Right renal pelvis (tissue), 4 donors: ENCODE data around the gene ATP9B. TPM values are rescaled to one million over a fixed set of nuclear protein-coding genes. Genes with fewer than 3 reads are reported as not detected.
"Not testable (repeated sequence)": the region's sequence is repeated elsewhere in the genome, so short reads cannot be mapped to it uniquely, and the experiment has no call there.

Experiments used
- DNase-seq, 4 donors: peaks; one replicate each; pipeline ENCODE4 v3.0.0-alpha.2; 2013; ENCODE audit warnings: low read depth in 4 of 4, low spot score in 3 of 4, missing footprints in 1 of 4
- polyA plus RNA-seq, 4 donors: library from polyadenylated mRNA; unstranded; fragments of 120-200 nt; gene quantifications; one replicate each; pipeline ENCODE4 v1.2.1, GENCODE V29; 2013; ENCODE audit not compliant: insufficient read length in 4 of 4

ATP9B gene
- polyA plus RNA-seq, 4 donors = 29.0 to 39.0 (median 31.5) TPM

DNA sequence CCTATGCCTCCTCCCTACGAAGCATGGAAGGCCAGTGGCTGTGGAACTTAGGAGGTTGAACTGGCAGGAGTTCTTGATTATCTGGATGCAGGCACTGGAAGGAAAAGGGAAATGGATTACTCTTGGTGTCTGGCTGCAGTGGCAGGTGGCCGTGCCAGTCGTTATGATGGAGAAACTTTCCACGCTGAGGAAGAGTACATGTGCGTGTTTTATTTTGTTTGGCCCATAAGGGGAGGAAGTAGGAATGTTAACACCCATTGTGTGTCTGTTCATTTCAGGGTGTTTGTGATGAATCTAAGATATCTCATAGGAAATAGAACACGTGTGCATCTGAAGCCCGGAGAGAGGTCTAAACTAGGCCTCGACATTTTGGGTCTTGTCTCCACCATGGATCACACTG lies 203.7 kb downstream of the ATP9B start:
- no peak for DNase-seq

DNA sequence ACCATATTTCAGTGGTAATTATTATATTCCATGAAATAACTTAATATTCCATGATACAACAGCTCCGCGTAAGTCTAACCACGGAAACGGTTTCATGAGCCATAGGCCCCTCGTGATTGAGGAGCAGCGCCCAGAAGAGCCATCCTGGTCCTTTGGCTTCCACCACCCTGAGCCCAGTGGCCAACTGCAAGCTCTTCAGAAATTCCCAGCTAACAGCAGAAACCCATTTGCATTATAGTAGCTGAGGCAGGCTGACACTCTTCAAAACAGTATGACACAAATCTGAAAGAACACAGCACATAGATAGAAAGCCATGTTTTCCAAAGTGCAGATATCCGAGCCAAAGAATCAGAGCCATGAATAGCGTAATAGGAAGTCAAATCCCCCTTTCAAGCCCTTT lies 205.6 kb downstream of the ATP9B start:
- no peak for DNase-seq

DNA sequence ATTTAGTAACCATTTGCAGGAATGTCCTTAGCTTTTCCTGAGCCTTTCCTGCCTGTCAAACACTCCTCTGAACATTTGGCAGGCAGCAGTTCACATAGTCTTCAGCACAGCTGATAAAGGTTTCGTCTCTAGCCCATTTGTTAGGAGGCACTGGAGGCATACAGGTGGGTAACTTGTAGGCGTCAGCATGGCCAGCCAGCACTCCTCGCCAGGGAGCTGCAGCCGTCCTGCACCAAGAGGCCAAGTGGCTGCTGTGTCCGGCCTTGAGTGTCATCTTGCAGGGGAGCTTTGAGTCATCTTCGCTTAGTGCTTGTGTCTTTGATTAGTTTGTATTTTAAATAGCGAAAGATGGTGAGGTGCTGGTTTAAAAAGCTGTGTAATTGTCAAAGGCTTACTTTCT lies 206.3 kb downstream of the ATP9B start:
- DNase-seq = no peak

DNA sequence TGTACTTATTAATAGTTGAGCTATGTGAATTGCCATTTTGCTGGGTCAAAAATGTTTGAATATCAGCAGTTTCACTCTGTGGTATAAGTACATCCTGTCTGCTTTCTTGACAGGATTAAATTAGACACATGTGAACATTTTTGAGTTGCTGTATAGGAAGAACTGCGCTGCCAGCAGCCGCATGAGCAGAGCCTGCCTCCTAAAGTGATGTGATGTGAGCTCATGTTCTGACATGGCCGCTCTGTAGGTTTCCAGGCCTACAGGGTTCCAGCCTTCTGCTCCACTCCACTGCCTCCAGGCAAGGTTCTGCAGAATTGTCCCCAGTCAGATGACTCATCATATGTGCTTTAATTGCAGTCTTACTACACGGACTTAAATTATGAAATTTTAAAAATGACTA lies 206.8 kb downstream of the ATP9B start:
- DNase-seq = no peak

DNA sequence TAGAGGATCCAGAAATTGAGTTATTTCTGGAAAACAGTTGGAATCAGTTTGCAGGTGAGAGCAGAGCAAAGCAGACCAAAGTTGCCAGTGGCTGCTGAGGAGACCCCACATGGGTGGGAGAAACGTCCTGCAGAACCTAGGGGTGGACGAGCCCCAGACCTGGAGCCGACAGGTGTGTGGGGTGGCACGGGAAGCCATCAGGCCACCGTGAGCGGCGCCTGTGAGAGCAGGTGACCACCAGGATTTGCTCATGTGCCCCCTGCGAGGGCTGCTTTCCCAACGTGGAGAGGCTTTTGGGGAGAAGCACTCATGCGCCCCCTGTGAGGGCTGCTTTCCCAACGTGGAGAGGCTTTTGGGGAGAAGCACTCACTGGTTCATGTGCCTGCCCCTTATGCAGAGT lies 209.7 kb downstream of the ATP9B start:
- no peak for DNase-seq

DNA sequence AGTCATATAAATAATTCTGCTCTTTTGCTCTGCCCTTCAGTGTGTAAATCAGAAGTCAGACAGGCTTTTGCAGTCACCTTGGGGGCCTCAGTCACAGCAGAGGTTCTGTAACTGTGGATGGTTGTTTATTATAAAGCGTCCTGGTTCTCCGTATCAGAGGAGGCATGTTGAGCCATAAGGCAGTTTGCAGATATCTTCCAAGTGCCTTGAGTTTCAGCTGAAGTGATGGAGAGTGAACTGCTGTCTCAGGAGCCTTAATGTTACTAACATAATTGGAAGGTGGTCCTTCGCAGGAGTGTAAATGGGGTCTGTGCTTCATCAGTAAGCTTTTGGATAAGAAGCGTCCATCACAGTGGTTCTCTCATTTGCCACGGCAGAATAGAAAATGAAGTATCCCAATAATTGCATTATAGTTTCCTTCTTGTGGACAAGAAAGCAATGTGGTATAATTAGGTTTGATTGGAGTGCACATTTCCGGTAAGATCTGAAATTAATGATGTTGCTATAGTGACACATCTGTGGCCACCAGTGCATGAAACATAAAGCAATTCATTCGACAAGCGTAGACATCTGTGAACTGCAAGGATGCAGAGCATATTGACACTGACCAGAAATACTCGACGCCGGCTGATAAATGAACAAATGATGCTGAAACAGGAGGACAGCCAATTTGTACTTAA lies 214.1 kb downstream of the ATP9B start:
- no peak for DNase-seq

DNA sequence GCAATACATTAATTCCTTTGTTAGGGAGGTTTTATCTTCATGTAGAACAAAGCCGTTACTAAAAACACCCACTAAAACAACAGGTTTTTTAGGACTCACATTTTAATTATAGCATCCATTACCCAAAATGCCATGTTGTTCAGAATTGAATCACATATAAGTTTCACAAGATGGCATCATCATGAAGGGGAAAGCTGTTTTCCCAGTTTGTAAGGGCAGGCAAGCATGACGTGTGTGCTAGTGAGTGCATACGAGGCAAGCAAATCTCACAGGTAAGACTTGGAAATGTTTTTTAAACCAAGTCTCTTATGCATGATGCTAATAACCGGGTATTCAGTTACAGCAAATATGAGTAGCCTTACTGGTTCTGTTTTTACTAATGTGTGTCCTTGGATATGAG lies 214.7 kb downstream of the ATP9B start:
- no peak for DNase-seq

DNA sequence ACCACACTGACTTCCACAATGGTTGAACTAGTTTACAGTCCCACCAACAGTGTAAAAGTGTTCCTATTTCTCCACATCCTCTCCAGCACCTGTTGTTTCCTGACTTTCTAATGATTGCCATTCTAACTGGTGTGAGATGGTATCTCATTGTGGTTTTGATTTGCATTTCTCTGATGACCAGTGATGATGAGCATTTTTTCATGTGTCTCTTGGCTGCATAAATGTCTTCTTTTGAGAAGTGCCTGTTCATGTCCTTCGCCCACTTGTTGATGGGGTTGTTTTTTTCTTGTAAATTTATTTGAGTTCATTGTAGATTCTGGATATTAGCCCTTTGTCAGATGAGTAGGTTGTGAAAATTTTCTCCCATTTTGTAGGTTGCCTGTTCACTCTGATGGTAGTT lies 216.0 kb downstream of the ATP9B start:
- DNase-seq = not testable (repeated sequence)

DNA sequence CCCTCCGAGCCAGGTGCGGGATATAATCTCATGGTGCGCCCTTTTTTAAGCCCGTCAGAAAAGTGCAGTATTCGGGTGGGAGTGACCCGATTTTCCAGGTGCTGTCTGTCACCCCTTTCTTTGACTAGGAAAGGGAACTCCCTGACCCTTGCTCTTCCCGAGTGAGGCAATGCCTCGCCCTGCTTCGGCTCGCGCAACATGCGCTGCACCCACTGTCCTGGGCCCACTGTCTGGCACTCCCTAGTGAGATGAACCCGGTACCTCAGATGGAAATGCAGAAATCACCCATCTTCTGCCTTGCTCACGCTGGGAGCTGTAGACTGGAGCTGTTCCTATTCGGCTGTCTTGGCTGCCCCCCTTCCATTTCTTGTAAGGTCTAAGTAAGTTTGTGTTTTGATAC lies 221.2 kb downstream of the ATP9B start:
- DNase-seq = not testable (repeated sequence)

DNA sequence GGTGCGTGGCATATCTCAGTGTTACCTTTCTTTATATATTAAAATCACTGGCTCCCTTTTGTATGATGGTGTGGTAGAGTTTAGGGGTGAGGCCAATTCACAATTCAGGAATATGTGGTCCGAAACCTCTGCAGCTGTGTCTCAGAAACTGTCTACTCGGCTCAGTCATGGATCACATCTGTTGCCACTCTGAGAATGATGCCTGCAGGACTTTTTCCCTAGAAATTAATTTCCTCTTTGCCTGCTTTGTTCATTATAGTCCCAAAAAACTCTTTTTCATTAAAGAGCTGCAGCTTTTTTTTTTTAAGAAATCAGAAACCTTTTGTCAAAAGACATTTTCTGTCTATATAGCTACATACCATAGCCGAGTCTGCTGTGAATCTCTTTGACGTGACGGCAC lies 221.7 kb downstream of the ATP9B start:
- no peak for DNase-seq

DNA sequence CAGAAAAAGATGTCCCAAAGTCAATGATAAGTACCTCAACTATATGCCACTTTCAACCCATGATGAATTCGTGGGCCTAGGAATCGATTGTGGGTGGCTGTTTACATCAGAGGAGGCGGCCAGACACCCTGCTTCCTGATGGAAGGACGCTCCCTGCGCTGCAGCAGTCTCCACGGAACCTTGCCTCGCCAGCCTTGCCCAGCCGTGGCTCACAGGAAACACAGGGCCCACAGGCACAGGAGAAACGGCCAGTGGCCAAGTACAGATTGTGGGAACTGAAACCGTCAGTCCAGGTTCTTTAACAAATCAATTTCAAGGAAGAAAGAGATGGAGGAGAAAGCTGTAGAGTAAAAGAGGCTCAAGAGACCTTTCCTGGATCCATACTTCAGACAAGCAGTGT lies 225.0 kb downstream of the ATP9B start:
- DNase-seq = no peak

DNA sequence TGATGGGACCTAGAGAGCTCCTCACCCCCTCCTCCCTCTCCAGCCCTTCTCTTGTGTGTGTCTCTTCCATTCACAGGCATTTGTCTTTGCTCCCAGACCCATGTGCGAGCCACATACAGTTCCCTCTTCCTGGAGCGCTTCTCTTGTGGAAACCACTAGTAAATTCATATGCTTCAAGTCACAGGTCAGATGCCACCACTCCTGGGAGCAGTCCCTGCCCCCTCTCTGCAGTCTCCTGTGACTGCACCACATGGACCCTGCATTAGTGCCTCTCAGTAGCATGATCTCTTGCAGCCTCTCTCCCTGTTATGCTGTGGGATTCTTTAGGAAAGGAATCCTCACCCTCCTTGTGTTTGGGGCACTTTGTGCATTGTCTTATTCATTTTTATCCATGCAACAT lies 230.1 kb downstream of the ATP9B start:
- DNase-seq = no peak

DNA sequence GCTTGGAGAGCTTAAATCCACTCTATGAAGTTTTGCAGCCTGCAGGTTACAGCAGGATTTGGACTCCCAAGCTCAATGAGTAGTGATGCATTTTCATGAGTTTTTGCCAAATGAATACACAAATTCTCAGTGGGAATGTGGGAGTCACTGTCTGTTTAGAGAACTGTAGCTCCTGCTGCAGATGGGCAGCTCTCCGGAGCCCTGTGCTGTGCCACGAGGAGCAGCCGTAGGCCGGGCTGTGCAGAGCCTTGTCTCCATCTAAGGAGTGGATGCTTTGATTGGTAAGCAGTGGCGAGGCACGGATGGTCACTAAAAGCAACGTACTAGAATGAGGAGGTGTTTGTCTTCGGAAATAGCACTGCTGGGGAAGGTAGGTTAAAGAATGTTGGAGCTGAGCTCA lies 230.5 kb downstream of the ATP9B start:
- no peak for DNase-seq

DNA sequence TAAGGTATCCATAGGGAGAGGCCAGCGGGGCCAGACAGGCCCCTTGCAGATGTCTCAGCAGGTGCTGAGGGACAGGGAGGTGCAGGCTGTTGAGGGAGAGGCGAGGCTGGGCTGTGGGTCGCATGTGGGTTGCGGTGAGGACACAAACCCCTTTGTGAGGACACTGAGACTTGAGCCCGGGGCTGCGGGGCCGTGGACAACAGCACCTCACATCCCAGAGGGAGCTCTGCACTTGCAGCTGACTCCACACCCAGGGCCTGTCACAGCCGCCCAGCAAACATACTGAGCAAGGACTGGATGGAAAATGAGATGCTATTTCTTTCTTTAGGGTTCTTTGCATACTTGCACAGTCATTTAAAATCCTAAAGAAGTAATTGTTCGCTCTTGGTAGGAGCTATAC lies 231.2 kb downstream of the ATP9B start:
- no peak for DNase-seq

DNA sequence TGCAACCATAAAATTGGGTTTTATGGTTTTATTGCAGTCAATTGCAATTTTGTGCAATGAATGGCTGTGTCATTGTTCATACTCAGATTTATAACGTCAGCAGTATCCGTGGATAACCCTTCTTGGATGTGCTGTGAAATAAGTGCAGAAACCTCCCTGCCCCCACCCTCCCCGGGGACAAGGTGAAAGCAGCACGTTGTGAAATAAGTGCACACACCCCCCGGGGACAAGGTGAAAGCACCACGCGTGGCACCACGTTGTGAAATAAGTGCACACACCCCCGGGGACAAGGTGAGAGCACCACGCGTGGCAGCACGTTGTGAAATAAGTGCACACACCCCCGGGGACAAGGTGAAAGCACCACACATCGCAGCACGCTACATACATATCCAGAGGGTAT lies 232.9 kb downstream of the ATP9B start:
- DNase-seq = no peak

DNA sequence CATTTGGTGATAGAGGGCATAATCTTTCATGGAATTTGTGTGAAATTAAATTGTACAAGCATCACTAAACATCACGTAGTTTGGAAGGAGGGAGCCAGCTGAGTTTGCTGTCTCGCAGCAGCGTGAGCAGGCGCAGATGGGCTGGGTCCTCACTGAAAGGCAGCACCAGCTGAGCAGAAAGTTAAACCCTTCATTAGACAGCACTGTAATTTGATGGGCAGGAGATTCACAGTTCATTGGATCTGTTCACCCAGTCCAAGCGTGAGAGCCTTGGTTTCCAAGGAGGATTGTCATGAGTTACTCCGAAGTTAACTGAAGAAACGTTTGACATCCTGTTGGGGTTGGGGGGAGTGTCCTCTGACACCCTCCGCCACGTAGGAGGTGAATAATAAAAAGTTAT lies 236.7 kb downstream of the ATP9B start:
- no peak for DNase-seq

DNA sequence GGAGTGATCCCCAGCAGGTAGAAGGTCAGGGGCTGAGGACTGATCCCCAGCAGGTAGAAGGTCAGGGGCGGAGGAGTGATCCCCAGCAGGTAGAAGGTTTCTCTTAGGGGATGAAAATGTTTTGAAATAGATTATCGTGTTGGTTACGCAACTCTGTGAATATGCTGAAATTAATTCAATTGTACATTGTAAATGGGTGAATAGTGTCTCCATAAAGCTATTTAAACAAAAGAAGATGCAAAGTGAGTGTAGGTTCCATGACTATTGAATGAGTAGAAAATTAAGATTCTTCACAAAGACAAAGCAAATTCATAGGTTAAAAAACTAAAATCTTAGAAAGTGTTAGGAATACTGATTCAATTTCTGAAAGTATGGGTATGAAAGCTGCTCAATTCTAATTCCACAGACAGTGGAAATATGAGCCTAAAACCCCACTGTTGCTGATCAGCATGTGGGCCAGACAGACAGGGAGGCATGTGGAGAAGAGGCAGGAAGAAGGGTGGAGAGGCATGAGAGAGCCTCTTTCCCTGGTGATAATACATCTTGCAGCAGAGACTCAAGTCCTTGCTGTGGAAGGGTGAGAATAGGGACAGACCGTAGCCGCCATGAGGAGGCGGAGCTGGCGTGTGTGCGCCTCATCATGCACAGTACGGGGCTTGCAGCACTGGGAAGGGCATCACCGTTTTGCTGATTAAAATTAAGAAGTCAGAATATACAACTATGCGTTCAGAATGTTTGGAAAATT lies 240.6 kb downstream of the ATP9B start:
- no peak for DNase-seq

DNA sequence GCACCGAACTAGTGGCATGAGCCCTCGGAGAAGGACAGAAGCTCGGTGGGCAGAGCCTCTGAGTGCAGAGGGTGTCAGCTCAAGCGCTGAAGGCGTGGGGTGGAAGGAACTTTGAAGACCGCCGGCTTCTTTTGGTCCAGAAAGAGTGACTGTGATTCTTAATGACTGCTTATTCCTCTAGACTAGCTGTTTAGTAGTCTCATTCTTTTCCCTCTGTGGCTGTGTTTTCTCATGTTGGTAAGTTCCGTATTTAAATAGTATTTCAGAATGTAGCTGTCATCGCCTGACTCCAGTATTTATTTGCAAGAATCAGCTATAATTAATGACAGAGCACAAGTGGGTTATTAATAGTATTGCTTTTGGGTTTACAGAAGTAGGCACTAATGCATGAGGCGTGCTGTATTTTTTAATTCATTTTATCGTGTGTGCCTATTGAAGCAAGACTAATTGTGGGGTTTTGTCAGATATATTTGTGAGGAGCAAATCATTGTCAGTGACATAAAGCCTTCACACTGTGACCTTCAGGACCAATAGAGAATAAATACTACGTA lies 245.7 kb downstream of the ATP9B start:
- no peak for DNase-seq

DNA sequence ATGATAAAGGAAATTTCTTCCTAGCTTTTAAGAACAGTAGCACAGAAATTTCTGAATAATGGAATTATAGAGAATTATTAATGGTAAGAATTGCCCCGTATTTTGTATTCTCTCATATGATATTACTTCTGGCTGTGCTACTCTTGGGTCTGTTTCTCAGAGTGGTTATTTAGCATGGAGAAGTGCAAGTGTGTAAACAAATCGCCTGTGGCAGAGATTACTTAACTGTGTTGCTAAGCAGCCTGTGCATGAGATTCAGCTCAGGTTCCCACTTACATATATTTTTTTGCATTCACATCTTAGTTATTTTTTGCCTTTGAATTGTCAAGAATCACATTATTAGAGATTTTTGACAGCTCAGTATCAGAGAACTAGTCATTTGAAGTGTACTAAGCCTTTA lies 246.4 kb downstream of the ATP9B start:
- DNase-seq = no peak

DNA sequence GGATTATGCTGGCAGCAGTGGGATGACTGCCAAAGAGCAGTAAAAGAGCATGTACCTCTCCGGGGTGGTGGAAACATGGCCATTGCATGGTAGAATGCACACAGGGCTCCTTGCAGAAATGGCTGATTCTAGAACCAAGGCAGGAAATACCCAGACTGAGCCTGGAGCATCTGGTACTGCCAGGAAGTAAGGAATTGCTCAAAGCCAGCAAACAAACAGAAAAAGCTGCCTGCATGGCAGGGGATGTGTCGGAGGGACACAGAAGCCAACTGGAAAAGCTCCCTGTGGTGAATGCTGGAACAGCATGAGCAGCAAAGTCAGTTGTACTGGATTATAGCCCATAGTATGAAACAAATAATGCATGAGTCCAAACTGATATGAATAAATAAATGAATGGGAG lies 248.5 kb downstream of the ATP9B start:
- DNase-seq = no peak

DNA sequence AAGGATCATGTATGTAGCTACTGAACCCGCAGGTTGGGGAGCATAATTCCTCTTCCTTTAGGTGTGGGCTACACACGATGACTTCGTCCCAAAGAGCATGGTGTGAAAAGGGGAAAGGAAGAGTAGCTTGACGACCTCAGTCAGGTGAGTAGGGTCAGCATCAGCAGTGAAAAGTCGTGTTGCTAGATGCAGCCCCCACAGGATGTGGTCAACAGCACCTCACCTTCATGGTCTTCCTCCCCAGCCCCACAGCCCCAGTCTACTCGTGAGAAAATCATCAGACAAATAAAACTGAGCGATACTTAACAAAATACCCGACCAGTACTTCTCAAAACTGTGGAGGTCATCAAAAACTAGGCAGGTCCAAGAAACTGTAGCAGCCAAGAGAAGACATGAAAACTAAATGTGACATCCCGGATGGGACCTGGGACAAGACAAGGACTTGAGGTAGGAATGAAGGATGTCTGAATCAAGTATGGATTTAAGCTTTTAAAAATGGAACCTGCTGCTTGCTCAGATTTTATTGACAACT lies 249.0 kb downstream of the ATP9B start:
- DNase-seq = no peak
